Measurements from ENCODE around the gene SCUBE1.

The SCUBE1 gene

GRCh38 chr22:43260331-43261231, 82.6 kb downstream of the SCUBE1 start:
- DNase-seq (ENCODE audit: low spot score) = no peak

- no peak for DNase-seq (ENCODE audit: low spot score)
Observed at GRCh38 chr22:43257961-43258360, 85.2 kb downstream of the SCUBE1 start.

GRCh38 chr22:43257549-43257948, 85.6 kb downstream of the SCUBE1 start:
- no peak for DNase-seq (ENCODE audit: low spot score)

GRCh38 chr22:43256976-43257545, 86.1 kb downstream of the SCUBE1 start:
- DNase-seq (ENCODE audit: low spot score) = no peak

- DNase-seq (ENCODE audit: low spot score) = no peak
Observed at GRCh38 chr22:43256569-43256968, 86.6 kb downstream of the SCUBE1 start.

- no peak for DNase-seq (ENCODE audit: low spot score)
Observed at GRCh38 chr22:43255299-43255698, 87.9 kb downstream of the SCUBE1 start.

GRCh38 chr22:43253839-43254238, 89.3 kb downstream of the SCUBE1 start:
- no peak for DNase-seq (ENCODE audit: low spot score)

GRCh38 chr22:43252319-43252718, 90.9 kb downstream of the SCUBE1 start:
- DNase-seq (ENCODE audit: low spot score) = no peak

- DNase-seq (ENCODE audit: low spot score) = no peak
Observed at GRCh38 chr22:43249789-43250471, 93.2 kb downstream of the SCUBE1 start.

GRCh38 chr22:43247546-43248260, 95.5 kb downstream of the SCUBE1 start:
- DNase-seq (ENCODE audit: low spot score) = no peak

- DNase-seq (ENCODE audit: low spot score) = no peak
Observed at GRCh38 chr22:43246188-43246587, 97.0 kb downstream of the SCUBE1 start.

- no peak for DNase-seq (ENCODE audit: low spot score)
Observed at GRCh38 chr22:43245717-43246116, 97.5 kb downstream of the SCUBE1 start.

GRCh38 chr22:43244803-43245527, 98.2 kb downstream of the SCUBE1 start:
- no peak for DNase-seq (ENCODE audit: low spot score)

GRCh38 chr22:43244402-43244801, 98.8 kb downstream of the SCUBE1 start:
- DNase-seq (ENCODE audit: low spot score) = no peak

- no peak for DNase-seq (ENCODE audit: low spot score)
Observed at GRCh38 chr22:43243324-43243723, 99.8 kb downstream of the SCUBE1 start.

GRCh38 chr22:43242627-43243026, 100.5 kb downstream of the SCUBE1 start:
- DNase-seq (ENCODE audit: low spot score) = no peak

GRCh38 chr22:43241699-43242386, 101.3 kb downstream of the SCUBE1 start:
- no peak for DNase-seq (ENCODE audit: low spot score)

- DNase-seq (ENCODE audit: low spot score) = no peak
Observed at GRCh38 chr22:43241138-43241597, 102.0 kb downstream of the SCUBE1 start.

GRCh38 chr22:43240614-43241013, 102.6 kb downstream of the SCUBE1 start:
- no peak for DNase-seq (ENCODE audit: low spot score)

- DNase-seq (ENCODE audit: low spot score) = no peak
Observed at GRCh38 chr22:43239956-43240355, 103.2 kb downstream of the SCUBE1 start.
